SU-DHL-6 (cell line): ENCODE data around the gene GPC1.

Experiments
- H2AFZ ChIP-seq: fragments of 200-600 bp; sonication (generic); 2 replicates; pipeline ENCODE4 v1.6.1; 2014; ENCODE audit warnings: low read depth, mild to moderate bottlenecking, moderate library complexity, mixed read lengths, antibody characterized with exemption, low read length; ENCODE audit not compliant: severe bottlenecking
- H3F3A ChIP-seq: fragments of 200-600 bp; shearing (Covaris generic); 2 replicates; pipeline ENCODE4 v1.6.0; 2016; ENCODE audit warnings: antibody characterized with exemption, mild to moderate bottlenecking; ENCODE audit not compliant: insufficient read depth
- H3K27ac ChIP-seq: fragments of 200-600 bp; sonication (generic); 2 replicates; pipeline ENCODE4 v1.5.1; 2016; ENCODE audit warnings: low read depth, mild to moderate bottlenecking, low read length, moderate library complexity, mixed read lengths
- H3K27me3 ChIP-seq: fragments of 200-600 bp; sonication (generic), shearing (Covaris generic); 2 replicates; pipeline ENCODE4 v1.6.0; 2014; ENCODE audit warnings: mild to moderate bottlenecking, low read length
- H3K36me3 ChIP-seq: fragments of 200-600 bp; sonication (generic); 2 replicates; pipeline ENCODE4 v1.6.1; 2014; ENCODE audit warnings: mild to moderate bottlenecking, low read length, mixed read lengths
- H3K4me2 ChIP-seq: fragments of 300-600, 200-600 bp; shearing (Covaris generic), sonication (generic); 2 replicates; pipeline ENCODE4 v1.6.0; 2014; ENCODE audit warnings: low read length, low read depth, mild to moderate bottlenecking; ENCODE audit not compliant: poor library complexity, severe bottlenecking
- H3K4me3 ChIP-seq: fragments of 200-600 bp; sonication (generic); 2 replicates; pipeline ENCODE4 v1.5.1; 2014; ENCODE audit warnings: antibody characterized with exemption, low read length, mild to moderate bottlenecking, mixed read lengths; ENCODE audit not compliant: insufficient read depth, poor library complexity, severe bottlenecking
- H3K79me2 ChIP-seq: fragments of 200-600 bp; sonication (generic); 2 replicates; pipeline ENCODE4 v1.6.1; 2014; ENCODE audit warnings: mild to moderate bottlenecking, low read length, moderate library complexity; ENCODE audit not compliant: insufficient read depth
- H3K9ac ChIP-seq: fragments of 200-600 bp; sonication (generic); 2 replicates; pipeline ENCODE4 v1.7.0; 2014; ENCODE audit warnings: mild to moderate bottlenecking, low read length
- H3K9me2 ChIP-seq: fragments of 200-600 bp; sonication (generic); replicated peaks from 2 replicates; pipeline ENCODE4 v1.6.1; 2014; ENCODE audit warnings: low read length; ENCODE audit not compliant: insufficient read depth
- H3K9me3 ChIP-seq: fragments of 200-600 bp; sonication (generic); 2 replicates; pipeline ENCODE4 v1.6.1; 2014; ENCODE audit warnings: low read length, mixed read lengths; ENCODE audit not compliant: insufficient read depth
- H4K20me1 ChIP-seq: fragments of 200-600 bp; sonication (generic); 2 replicates; pipeline ENCODE4 v1.6.1; 2014; ENCODE audit warnings: low read depth, mild to moderate bottlenecking, antibody characterized with exemption, low read length, moderate library complexity, mixed read lengths
- EZH2phosphoT487 ChIP-seq: fragments of 200-600 bp; sonication (generic), shearing (Covaris generic); conservative IDR thresholded peaks from 2 replicates; pipeline ENCODE4 v1.6.1; 2018; ENCODE audit warnings: mild to moderate bottlenecking, antibody characterized with exemption, low read length, moderate library complexity, mixed read lengths
- TF ChIP-seq, protein P1 (sequence below): fragments of 200-600 bp; sonication (generic); IDR thresholded peaks from one replicate; pipeline ENCODE4 v1.5.1; 2017; ENCODE audit warnings: antibody characterized with exemption, mild to moderate bottlenecking, low read length, moderate library complexity; ENCODE audit not compliant: insufficient read depth, poor library complexity, severe bottlenecking

The GPC1 gene

DNA sequence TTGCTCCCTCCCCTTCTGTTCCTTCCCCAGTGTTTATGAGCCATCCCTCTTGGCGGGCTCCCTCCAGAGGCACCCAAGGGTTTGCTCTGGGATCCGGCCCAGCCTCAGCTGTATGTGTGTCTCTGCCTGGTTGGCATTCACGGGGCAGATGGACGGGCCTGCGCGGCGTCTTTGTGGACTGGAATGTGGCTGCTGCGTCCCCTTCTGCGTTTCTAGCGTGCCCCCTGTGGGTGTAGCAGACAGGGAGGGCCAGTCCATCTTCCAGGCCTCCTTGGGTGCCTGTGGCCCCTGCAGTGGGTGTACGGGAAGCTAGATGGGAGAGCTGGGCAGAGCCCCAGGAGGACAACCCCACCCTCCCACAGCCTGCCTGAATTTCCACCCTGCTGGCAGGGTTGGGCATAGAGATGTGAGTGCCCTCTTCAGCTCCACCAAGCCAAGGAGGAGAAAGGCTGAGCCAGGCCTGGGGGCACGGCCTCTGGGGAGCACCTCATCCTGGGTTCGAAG lies 15.7 kb downstream of the GPC1 start:
- Histone ChIP-seq H3K9me2 (no peaks in the 10 kb centered on the region), H3K27me3 (no peaks in the 10 kb centered on the region), H3K9ac (no peak overlapping the region), H3K4me2 (no peak overlapping the region), H4K20me1 (no peaks in the 10 kb centered on the region), H3K9me3 (no peaks in the 10 kb centered on the region), H3K79me2 (no peaks in the 10 kb centered on the region), H2AFZ (no peak overlapping the region), H3K4me3 (no peak overlapping the region), H3K36me3 (no peaks in the 10 kb centered on the region), H3K27ac (no peak overlapping the region), H3F3A (no peaks in the 10 kb centered on the region)
- no peak for TF ChIP-seq EZH2phosphoT487
- TF ChIP-seq, protein P1, sequence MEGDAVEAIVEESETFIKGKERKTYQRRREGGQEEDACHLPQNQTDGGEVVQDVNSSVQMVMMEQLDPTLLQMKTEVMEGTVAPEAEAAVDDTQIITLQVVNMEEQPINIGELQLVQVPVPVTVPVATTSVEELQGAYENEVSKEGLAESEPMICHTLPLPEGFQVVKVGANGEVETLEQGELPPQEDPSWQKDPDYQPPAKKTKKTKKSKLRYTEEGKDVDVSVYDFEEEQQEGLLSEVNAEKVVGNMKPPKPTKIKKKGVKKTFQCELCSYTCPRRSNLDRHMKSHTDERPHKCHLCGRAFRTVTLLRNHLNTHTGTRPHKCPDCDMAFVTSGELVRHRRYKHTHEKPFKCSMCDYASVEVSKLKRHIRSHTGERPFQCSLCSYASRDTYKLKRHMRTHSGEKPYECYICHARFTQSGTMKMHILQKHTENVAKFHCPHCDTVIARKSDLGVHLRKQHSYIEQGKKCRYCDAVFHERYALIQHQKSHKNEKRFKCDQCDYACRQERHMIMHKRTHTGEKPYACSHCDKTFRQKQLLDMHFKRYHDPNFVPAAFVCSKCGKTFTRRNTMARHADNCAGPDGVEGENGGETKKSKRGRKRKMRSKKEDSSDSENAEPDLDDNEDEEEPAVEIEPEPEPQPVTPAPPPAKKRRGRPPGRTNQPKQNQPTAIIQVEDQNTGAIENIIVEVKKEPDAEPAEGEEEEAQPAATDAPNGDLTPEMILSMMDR = no peak

DNA sequence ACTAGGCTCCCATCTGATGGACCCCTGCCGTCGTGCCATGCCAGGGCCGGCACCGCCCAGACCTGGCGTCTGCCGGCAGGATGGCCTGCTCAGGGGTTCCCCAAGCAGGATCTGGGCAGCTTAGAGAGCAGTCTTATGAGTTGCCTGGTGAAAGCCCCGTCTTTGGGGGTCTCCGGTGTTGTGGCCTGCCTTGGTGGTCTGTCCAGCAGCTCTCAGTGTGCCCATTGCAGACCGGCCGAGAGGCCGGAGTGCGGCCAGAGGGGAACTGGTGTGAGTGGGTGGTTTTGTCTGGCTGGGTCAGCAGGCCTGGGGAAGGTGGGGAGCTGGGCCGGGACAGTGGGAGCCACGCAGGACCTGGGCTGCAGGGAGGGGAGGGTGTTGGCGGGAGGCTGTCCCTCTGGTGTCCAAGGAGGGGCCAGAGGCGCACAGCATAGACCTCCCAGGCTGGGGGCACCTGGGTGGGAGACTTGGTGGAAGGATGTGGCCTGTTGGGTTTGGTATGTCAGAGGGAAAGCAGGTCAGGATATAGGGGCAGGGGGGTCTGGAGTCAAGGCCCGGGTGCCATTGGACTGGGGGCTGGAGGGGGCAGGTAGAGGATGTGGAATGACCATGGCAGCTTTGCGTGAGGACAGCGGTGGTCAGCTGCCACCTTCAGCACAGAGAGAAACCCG lies 16.5 kb downstream of the GPC1 start:
- H4K20me1 ChIP-seq = no peaks in the 10 kb centered on the region
- TF ChIP-seq EZH2phosphoT487 = no peak
- TF ChIP-seq, protein P1 = no peak
- H3F3A ChIP-seq = no peaks in the 10 kb centered on the region
- no peaks in the 10 kb centered on the region for H3K79me2 ChIP-seq
- H3K9ac ChIP-seq = no peak overlapping the region
- no peaks in the 10 kb centered on the region for H3K9me3 ChIP-seq
- H3K27me3 ChIP-seq = no peaks in the 10 kb centered on the region
- no peak overlapping the region for H3K27ac ChIP-seq
- H2AFZ ChIP-seq = no peak overlapping the region
- no peaks in the 10 kb centered on the region for H3K9me2 ChIP-seq
- no peak overlapping the region for H3K4me2 ChIP-seq
- H3K36me3 ChIP-seq = no peaks in the 10 kb centered on the region
- H3K4me3 ChIP-seq = no peak overlapping the region

DNA sequence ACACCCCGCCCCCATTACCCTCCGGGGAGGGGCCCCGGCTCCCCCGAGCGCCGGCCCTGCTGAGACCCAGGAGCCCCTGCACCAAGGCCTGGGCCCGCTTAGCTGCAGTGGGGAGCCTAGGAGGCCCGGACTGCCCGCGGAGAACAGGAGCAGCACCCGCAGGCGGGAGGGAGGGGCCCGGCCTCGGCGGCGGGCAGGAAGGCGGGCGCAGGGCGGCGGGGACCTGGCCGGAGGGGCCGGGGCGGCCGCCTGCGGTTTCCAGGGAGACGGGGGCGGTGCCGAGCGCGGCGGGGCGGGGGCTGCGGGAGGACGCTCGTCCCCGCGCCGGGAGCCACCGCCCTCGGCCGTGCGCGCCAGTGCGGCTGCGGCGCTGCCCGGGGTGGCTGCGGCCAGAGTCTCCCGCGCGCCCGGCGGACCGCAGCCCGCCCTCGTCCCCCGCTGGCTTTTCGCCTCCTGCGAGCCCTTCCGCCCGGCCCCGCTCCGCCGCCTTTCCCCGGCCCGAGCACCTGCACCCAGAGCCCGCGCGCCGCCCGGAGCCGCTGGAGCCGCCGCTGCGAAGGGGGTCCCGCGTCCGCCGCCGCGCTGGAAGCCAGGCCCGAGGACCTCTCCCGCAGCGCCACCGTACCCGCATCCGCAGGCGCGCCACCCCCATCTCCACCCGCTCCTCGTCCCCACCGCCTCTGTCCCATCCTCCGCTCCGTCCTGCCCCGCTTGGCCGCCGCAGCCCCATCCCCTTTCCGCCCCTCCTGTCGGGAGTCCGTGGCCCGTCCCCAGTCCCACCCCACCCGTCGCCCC lies 17.2 kb downstream of the GPC1 start:
- Histone ChIP-seq H3K4me3 (no peak overlapping the region), H3K4me2 (no peak overlapping the region), H2AFZ (no peak overlapping the region), H3F3A (no peaks in the 10 kb centered on the region), H3K9me2 (no peaks in the 10 kb centered on the region), H3K79me2 (no peaks in the 10 kb centered on the region), H3K27ac (no peak overlapping the region), H3K9me3 (no peaks in the 10 kb centered on the region), H3K9ac (no peak overlapping the region), H3K27me3 (no peaks in the 10 kb centered on the region), H3K36me3 (no peaks in the 10 kb centered on the region), H4K20me1 (no peaks in the 10 kb centered on the region)
- no peak for TF ChIP-seq EZH2phosphoT487
- TF ChIP-seq, protein P1 = no peak
